SK-N-SH (cell line): Measurements from ENCODE around the gene SOX8. TPM values are rescaled to one million over a fixed set of nuclear protein-coding genes. Genes with fewer than 3 reads are reported as not detected.

Source experiments
- CTCF ChIA-PET: fragments of 300-600, 350-600 bp; formaldehyde crosslinking; extraction: SDS; loops from one replicate; lab custom pipeline; 2021; lab: Yijun Ruan, JAX
- POLR2A ChIA-PET: fragments of 350-600 bp; sonication (Branson Sonifier 250); formaldehyde crosslinking; extraction: SDS; loops from one replicate; lab custom pipeline; 2020; ENCODE audit warnings: antibody characterized with exemption, inconsistent platforms; lab: Yijun Ruan, JAX
- DNase-seq: peaks from one replicate; pipeline ENCODE4 v3.0.0; 2012
- H2AFZ ChIP-seq: fragments of 200-600 bp; sonication (generic); 2 replicates; pipeline ENCODE4 v1.8.1; 2016; ENCODE audit warnings: antibody characterized with exemption, mild to moderate bottlenecking, low read depth
- H3F3A ChIP-seq: fragments of 200-600 bp; sonication (generic); replicated peaks from 2 replicates; pipeline ENCODE3; 2016; ENCODE audit warnings: antibody characterized with exemption, mild to moderate bottlenecking; ENCODE audit not compliant: insufficient read depth
- H3K27ac ChIP-seq, 2 experiments: fragments of 200-500 bp in 1 of 2; fragments of 200-600 bp in 1 of 2; sonication (Bioruptor generic) in 1 of 2; sonication (generic), shearing (Covaris generic) in 1 of 2; 2 replicates each; pipeline versions ENCODE4 v1.5.1 to v1.6.1; 2014 to 2016; ENCODE audit warnings: low read depth in 2 of 2, inconsistent platforms in 1 of 2, low read length in 1 of 2, mild to moderate bottlenecking in 1 of 2, mixed read lengths in 1 of 2
- H3K27me3 ChIP-seq: fragments of 200-600 bp; sonication (generic), shearing (Covaris generic); 2 replicates; pipeline ENCODE4 v1.6.1; 2016; ENCODE audit warnings: mixed run types; ENCODE audit not compliant: insufficient read depth
- H3K36me3 ChIP-seq, 2 experiments: fragments of 200-500 bp in 1 of 2; fragments of 200-600 bp in 1 of 2; sonication (Bioruptor generic) in 1 of 2; sonication (generic) in 1 of 2; replicated peaks in 1 of 2; 2 replicates each; pipeline versions ENCODE3 to v1.5.1; 2014 to 2016; ENCODE audit warnings: low read length in 1 of 2, mild to moderate bottlenecking in 1 of 2; ENCODE audit not compliant: insufficient read depth in 2 of 2, control insufficient read depth in 1 of 2
- H3K4me1 ChIP-seq, 2 experiments: fragments of 200-500 bp in 1 of 2; fragments of 200-600 bp in 1 of 2; sonication (Bioruptor generic) in 1 of 2; sonication (generic), shearing (Covaris generic) in 1 of 2; 2 replicates each; pipeline versions ENCODE4 v1.5.1 to v1.6.1; 2014 to 2016; ENCODE audit warnings: low read depth in 1 of 2, low read length in 1 of 2, mixed run types in 1 of 2; ENCODE audit not compliant: insufficient read depth in 2 of 2, control insufficient read depth in 1 of 2
- H3K4me2 ChIP-seq: fragments of 200-600 bp; sonication (generic), shearing (Covaris generic); 2 replicates; pipeline ENCODE4 v1.6.1; 2017; ENCODE audit warnings: mixed run types
- H3K4me3 ChIP-seq, 2 experiments: fragments of 200-500 bp in 1 of 2; fragments of 200-600 bp in 1 of 2; sonication (Bioruptor generic) in 1 of 2; sonication (generic), shearing (Covaris generic) in 1 of 2; 2 replicates each; pipeline versions ENCODE4 v1.5.1 to v1.8.1; 2014 to 2016; ENCODE audit warnings: low read depth in 2 of 2, inconsistent platforms in 1 of 2, low read length in 1 of 2, mild to moderate bottlenecking in 1 of 2, mixed read lengths in 1 of 2, moderate library complexity in 1 of 2
- H3K79me2 ChIP-seq: fragments of 200-600 bp; sonication (generic); 2 replicates; pipeline ENCODE4 v1.8.1; 2017; ENCODE audit warnings: mild to moderate bottlenecking; ENCODE audit not compliant: insufficient read depth
- H3K9ac ChIP-seq: fragments of 200-600 bp; sonication (generic); 2 replicates; pipeline ENCODE4 v1.6.1; 2017; ENCODE audit warnings: mixed run types
- H3K9me2 ChIP-seq: fragments of 200-600 bp; sonication (generic); 2 replicates; pipeline ENCODE4 v1.6.1; 2017; ENCODE audit warnings: mixed run types
- H3K9me3 ChIP-seq: fragments of 200-600 bp; sonication (generic); 2 replicates; pipeline ENCODE4 v1.6.1; 2017; ENCODE audit warnings: mixed run types, mild to moderate bottlenecking, moderate library complexity
- H4K20me1 ChIP-seq: fragments of 200-600 bp; sonication (generic); 2 replicates; pipeline ENCODE4 v1.6.1; 2017; ENCODE audit warnings: mild to moderate bottlenecking, mixed run types; ENCODE audit not compliant: insufficient read depth
- CHD2 ChIP-seq: fragments of 150-350 bp; IDR thresholded peaks from 2 replicates; pipeline ENCODE4 v1.6.1; 2018; ENCODE audit warnings: low read length; ENCODE audit not compliant: partially characterized antibody
- JUND ChIP-seq: IDR thresholded peaks from 2 replicates; pipeline ENCODE4 v1.4.0; 2012
- MXI1 ChIP-seq: IDR thresholded peaks from 2 replicates; pipeline ENCODE4 v1.6.1; 2012; ENCODE audit warnings: mild to moderate bottlenecking, low read depth, low read length, improper control_type of control experiment
- NFIC ChIP-seq: IDR thresholded peaks from 2 replicates; pipeline ENCODE4 v1.4.0; 2012; ENCODE audit warnings: borderline replicate concordance
- RAD21 ChIP-seq: IDR thresholded peaks from 2 replicates; pipeline ENCODE4 v1.6.1; 2012; ENCODE audit warnings: mild to moderate bottlenecking, low read length
- RXRA ChIP-seq: IDR thresholded peaks from 2 replicates; pipeline ENCODE4 v1.4.0; 2012; ENCODE audit warnings: low read depth, mild to moderate bottlenecking, borderline replicate concordance
- TAF1 ChIP-seq: IDR thresholded peaks from 2 replicates; pipeline ENCODE4 v1.6.1; 2012; ENCODE audit warnings: low read depth, mild to moderate bottlenecking, low read length, moderate library complexity, borderline replicate concordance
- TCF12 ChIP-seq: IDR thresholded peaks from 2 replicates; pipeline ENCODE4 v1.4.0; 2012
- TEAD4 ChIP-seq: IDR thresholded peaks from 2 replicates; pipeline ENCODE4 v1.4.0; 2012; ENCODE audit warnings: mild to moderate bottlenecking, borderline replicate concordance; ENCODE audit not compliant: insufficient read depth
- USF1 ChIP-seq: IDR thresholded peaks from 2 replicates; pipeline ENCODE4 v1.4.0; 2012; ENCODE audit warnings: low read depth, borderline replicate concordance
- WGBS: methylation state at CpG from one replicate; pipeline ENCODE4 v1.1.6; 2017; ENCODE audit warnings: low lambda C conversion rate; 5-methylcytosine and 5-hydroxymethylcytosine counted together
- polyA plus RNA-seq, 3 experiments: library from polyadenylated mRNA; depleted of rRNA; stranded (reverse); fragments of >200 nt; gene quantifications; 2 replicates each; pipeline ENCODE4 v1.2.3, GENCODE V29; 2012

SOX8 gene
- polyA plus RNA-seq, 1 of the 3 experiments (the other 2 are of a cell fraction), result not detected

GRCh38 chr16:962901-963814, 18.4 kb upstream of the SOX8 start:
- no peak for TF ChIP-seq NFIC
- no peak for TF ChIP-seq TEAD4
- TF ChIP-seq RAD21, result no peak
- no peak for TF ChIP-seq TCF12
- TF ChIP-seq JUND, result no peak
- no peak for TF ChIP-seq CHD2
- no peak for TF ChIP-seq MXI1
- no peak for TF ChIP-seq TAF1
- TF ChIP-seq USF1, result no peak
- CTCF ChIA-PET, result interaction anchor here (2.1 kb wide), 1 partner anchor 93 kb away, joined by 7 read pairs; no protein-coding TSS in a partner anchor
- Histone ChIP-seq H3K9me3 (no peaks in the 10 kb centered on the region), H3K27ac (no peak overlapping the region), H3K79me2 (no peaks in the 10 kb centered on the region), H3F3A (no peaks in the 10 kb centered on the region), H3K9me2 (no peaks in the 10 kb centered on the region), H3K4me3 (no peak overlapping the region), H2AFZ (no peak overlapping the region), H3K4me2 (no peak overlapping the region), H3K9ac (no peak overlapping the region), H4K20me1 (no peaks in the 10 kb centered on the region), H3K4me1 (no peaks in the 10 kb centered on the region), H3K27me3 (no peaks in the 10 kb centered on the region), H3K36me3 (peaks cover 5 to 7% of the 10 kb centered on the region in 2 experiments)
- POLR2A ChIA-PET, result no interaction called here
- WGBS, result 92% methylated on average over 17 of the region's 23 CpGs
- no peak for DNase-seq

GRCh38 chr16:963913-964312, 17.7 kb upstream of the SOX8 start:
- Histone ChIP-seq H2AFZ (no peak overlapping the region), H3K9me2 (no peaks in the 10 kb centered on the region), H3K9me3 (no peaks in the 10 kb centered on the region), H3K79me2 (no peaks in the 10 kb centered on the region), H4K20me1 (no peaks in the 10 kb centered on the region), H3F3A (no peaks in the 10 kb centered on the region), H3K9ac (no peak overlapping the region), H3K36me3 (peaks cover 5 to 11% of the 10 kb centered on the region in 2 experiments), H3K4me2 (no peak overlapping the region), H3K27me3 (no peaks in the 10 kb centered on the region), H3K27ac (no peak overlapping the region), H3K4me3 (no peak overlapping the region), H3K4me1 (no peaks in the 10 kb centered on the region)
- POLR2A ChIA-PET, result no interaction called here
- CTCF ChIA-PET, result interaction anchor here (2.1 kb wide), 1 partner anchor 92 kb away, joined by 7 read pairs; no protein-coding TSS in a partner anchor
- DNase-seq, result no peak
- TF ChIP-seq RXRA, result no peak
- TF ChIP-seq NFIC, result no peak
- 97% methylated on average over 16 of the region's 17 CpGs for WGBS
